SK-N-SH (cell line): ENCODE results near the gene PDE6G. TPM values are rescaled to one million over a fixed set of nuclear protein-coding genes. Genes with fewer than 3 reads are reported as not detected.

Source experiments
- CTCF ChIA-PET: fragments of 300-600, 350-600 bp; formaldehyde crosslinking; extraction: SDS; loops from one replicate; lab custom pipeline; 2021; lab: Yijun Ruan, JAX
- POLR2A ChIA-PET: fragments of 350-600 bp; sonication (Branson Sonifier 250); formaldehyde crosslinking; extraction: SDS; loops from one replicate; lab custom pipeline; 2020; ENCODE audit warnings: antibody characterized with exemption, inconsistent platforms; lab: Yijun Ruan, JAX
- DNase-seq: peaks from one replicate; pipeline ENCODE4 v3.0.0; 2012
- H2AFZ ChIP-seq: fragments of 200-600 bp; sonication (generic); 2 replicates; pipeline ENCODE4 v1.8.1; 2016; ENCODE audit warnings: antibody characterized with exemption, mild to moderate bottlenecking, low read depth
- H3F3A ChIP-seq: fragments of 200-600 bp; sonication (generic); replicated peaks from 2 replicates; pipeline ENCODE3; 2016; ENCODE audit warnings: antibody characterized with exemption, mild to moderate bottlenecking; ENCODE audit not compliant: insufficient read depth
- H3K27ac ChIP-seq, 2 experiments: fragments of 200-500 bp in 1 of 2; fragments of 200-600 bp in 1 of 2; sonication (Bioruptor generic) in 1 of 2; sonication (generic), shearing (Covaris generic) in 1 of 2; 2 replicates each; pipeline versions ENCODE4 v1.5.1 to v1.6.1; 2014 to 2016; ENCODE audit warnings: low read depth in 2 of 2, inconsistent platforms in 1 of 2, low read length in 1 of 2, mild to moderate bottlenecking in 1 of 2, mixed read lengths in 1 of 2
- H3K27me3 ChIP-seq: fragments of 200-600 bp; sonication (generic), shearing (Covaris generic); 2 replicates; pipeline ENCODE4 v1.6.1; 2016; ENCODE audit warnings: mixed run types; ENCODE audit not compliant: insufficient read depth
- H3K36me3 ChIP-seq, 2 experiments: fragments of 200-500 bp in 1 of 2; fragments of 200-600 bp in 1 of 2; sonication (Bioruptor generic) in 1 of 2; sonication (generic) in 1 of 2; replicated peaks in 1 of 2; 2 replicates each; pipeline versions ENCODE3 to v1.5.1; 2014 to 2016; ENCODE audit warnings: low read length in 1 of 2, mild to moderate bottlenecking in 1 of 2; ENCODE audit not compliant: insufficient read depth in 2 of 2, control insufficient read depth in 1 of 2
- H3K4me1 ChIP-seq, 2 experiments: fragments of 200-500 bp in 1 of 2; fragments of 200-600 bp in 1 of 2; sonication (Bioruptor generic) in 1 of 2; sonication (generic), shearing (Covaris generic) in 1 of 2; 2 replicates each; pipeline versions ENCODE4 v1.5.1 to v1.6.1; 2014 to 2016; ENCODE audit warnings: low read depth in 1 of 2, low read length in 1 of 2, mixed run types in 1 of 2; ENCODE audit not compliant: insufficient read depth in 2 of 2, control insufficient read depth in 1 of 2
- H3K4me2 ChIP-seq: fragments of 200-600 bp; sonication (generic), shearing (Covaris generic); 2 replicates; pipeline ENCODE4 v1.6.1; 2017; ENCODE audit warnings: mixed run types
- H3K4me3 ChIP-seq, 2 experiments: fragments of 200-500 bp in 1 of 2; fragments of 200-600 bp in 1 of 2; sonication (Bioruptor generic) in 1 of 2; sonication (generic), shearing (Covaris generic) in 1 of 2; 2 replicates each; pipeline versions ENCODE4 v1.5.1 to v1.8.1; 2014 to 2016; ENCODE audit warnings: low read depth in 2 of 2, inconsistent platforms in 1 of 2, low read length in 1 of 2, mild to moderate bottlenecking in 1 of 2, mixed read lengths in 1 of 2, moderate library complexity in 1 of 2
- H3K79me2 ChIP-seq: fragments of 200-600 bp; sonication (generic); 2 replicates; pipeline ENCODE4 v1.8.1; 2017; ENCODE audit warnings: mild to moderate bottlenecking; ENCODE audit not compliant: insufficient read depth
- H3K9ac ChIP-seq: fragments of 200-600 bp; sonication (generic); 2 replicates; pipeline ENCODE4 v1.6.1; 2017; ENCODE audit warnings: mixed run types
- H3K9me2 ChIP-seq: fragments of 200-600 bp; sonication (generic); 2 replicates; pipeline ENCODE4 v1.6.1; 2017; ENCODE audit warnings: mixed run types
- H3K9me3 ChIP-seq: fragments of 200-600 bp; sonication (generic); 2 replicates; pipeline ENCODE4 v1.6.1; 2017; ENCODE audit warnings: mixed run types, mild to moderate bottlenecking, moderate library complexity
- H4K20me1 ChIP-seq: fragments of 200-600 bp; sonication (generic); 2 replicates; pipeline ENCODE4 v1.6.1; 2017; ENCODE audit warnings: mild to moderate bottlenecking, mixed run types; ENCODE audit not compliant: insufficient read depth
- EP300 ChIP-seq, 2 experiments: IDR thresholded peaks; 2 replicates each; pipeline versions ENCODE4 v1.4.0 to v1.6.1; 2012; ENCODE audit warnings: borderline replicate concordance in 1 of 2, low read depth in 1 of 2, low read length in 1 of 2
- EZH2phosphoT487 ChIP-seq: fragments of 200-600 bp; sonication (generic); IDR thresholded peaks from 2 replicates; pipeline ENCODE4 v1.6.1; 2017; ENCODE audit warnings: low read depth, mixed run types, mild to moderate bottlenecking, antibody characterized with exemption, moderate library complexity, borderline replicate concordance
- FOXJ3 ChIP-seq: sonication (generic); formaldehyde crosslinking; IDR thresholded peaks from 2 replicates; pipeline ENCODE4 v1.5.1; 2020; ENCODE audit warnings: mild to moderate bottlenecking, missing genetic modification reagents
- FOXM1 ChIP-seq: IDR thresholded peaks from 2 replicates; pipeline ENCODE4 v1.4.0; 2012; ENCODE audit warnings: low read depth, mild to moderate bottlenecking
- GATA2 ChIP-seq: sonication (generic); formaldehyde crosslinking; IDR thresholded peaks from 2 replicates; pipeline ENCODE4 v1.5.0; 2020; ENCODE audit warnings: mild to moderate bottlenecking, missing genetic modification reagents
- NFIC ChIP-seq: IDR thresholded peaks from 2 replicates; pipeline ENCODE4 v1.4.0; 2012; ENCODE audit warnings: borderline replicate concordance
- RCOR1 ChIP-seq: fragments of 150-350 bp; IDR thresholded peaks from 2 replicates; pipeline ENCODE4 v1.6.1; 2017; ENCODE audit warnings: antibody characterized with exemption, low read length
- RFX5 ChIP-seq: IDR thresholded peaks from 2 replicates; pipeline ENCODE4 v1.6.1; 2012; ENCODE audit warnings: mild to moderate bottlenecking, improper control_type of control experiment, low read length
- SIN3A ChIP-seq: IDR thresholded peaks from 2 replicates; pipeline ENCODE4 v1.6.1; 2012; ENCODE audit warnings: low read depth, mild to moderate bottlenecking, low read length, moderate library complexity, borderline replicate concordance
- SMC3 ChIP-seq: IDR thresholded peaks from 2 replicates; pipeline ENCODE4 v1.6.1; 2012; ENCODE audit warnings: low read depth, low read length, improper control_type of control experiment
- TCF12 ChIP-seq: IDR thresholded peaks from 2 replicates; pipeline ENCODE4 v1.4.0; 2012
- TEAD4 ChIP-seq: IDR thresholded peaks from 2 replicates; pipeline ENCODE4 v1.4.0; 2012; ENCODE audit warnings: mild to moderate bottlenecking, borderline replicate concordance; ENCODE audit not compliant: insufficient read depth
- YY1 ChIP-seq: IDR thresholded peaks from 2 replicates; pipeline ENCODE4 v1.4.0; 2012; ENCODE audit warnings: low read depth, mild to moderate bottlenecking
- WGBS: methylation state at CpG from one replicate; pipeline ENCODE4 v1.1.6; 2017; ENCODE audit warnings: low lambda C conversion rate; 5-methylcytosine and 5-hydroxymethylcytosine counted together
- polyA plus RNA-seq, 3 experiments: library from polyadenylated mRNA; depleted of rRNA; stranded (reverse); fragments of >200 nt; gene quantifications; 2 replicates each; pipeline ENCODE4 v1.2.3, GENCODE V29; 2012
- TF ChIP-seq, protein P1 (sequence below): IDR thresholded peaks from 2 replicates; pipeline ENCODE4 v1.6.1; 2012; ENCODE audit warnings: mild to moderate bottlenecking, low read depth, low read length, moderate library complexity
- TF ChIP-seq, protein P2 (sequence below): fragments of 200-600 bp; sonication (generic); IDR thresholded peaks from 2 replicates; pipeline ENCODE4 v1.6.1; 2017; ENCODE audit warnings: antibody characterized with exemption, mild to moderate bottlenecking, moderate library complexity

PDE6G gene
- polyA plus RNA-seq, 1 of the 3 experiments (the other 2 are of a cell fraction), result 5.0 TPM

DNA sequence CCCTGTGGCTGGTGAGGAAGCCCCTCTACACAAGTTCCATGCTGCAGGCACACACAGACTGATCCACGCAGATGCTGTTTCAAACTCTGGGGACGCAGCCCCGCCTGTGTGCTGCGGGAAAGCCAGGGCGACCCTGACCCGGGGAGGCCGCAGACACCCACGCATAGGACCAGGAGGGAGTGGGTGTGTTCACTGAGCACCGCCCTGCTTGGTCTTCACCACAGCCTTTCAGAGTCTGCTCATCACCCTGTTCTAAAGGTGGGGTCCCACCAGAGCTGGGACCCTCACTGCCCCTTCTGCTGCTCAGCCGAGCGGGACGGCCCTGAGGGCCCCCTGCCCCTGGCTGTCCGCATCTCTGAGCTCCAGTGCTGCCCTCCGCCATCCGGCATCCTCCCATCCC is 11.8 kb downstream of the PDE6G start:
- Histone ChIP-seq H3K36me3 (no peaks in the 10 kb centered on the region), H3K9me3 (peaks cover 3% of the 10 kb centered on the region; the same call in 1 of the 2 replicates), H3K27ac (no peak overlapping the region), H3K79me2 (no peaks in the 10 kb centered on the region), H3K4me2 (no peak overlapping the region), H3K9ac (no peak overlapping the region), H3K9me2 (no peaks in the 10 kb centered on the region), H3K4me3 (no peak overlapping the region), H3F3A (peaks cover 3% of the 10 kb centered on the region), H2AFZ (no peak overlapping the region), H3K27me3 (no peaks in the 10 kb centered on the region; the same call in 1 of the 2 replicates), H4K20me1 (no peaks in the 10 kb centered on the region), H3K4me1 (peaks cover 0 to 5% of the 10 kb centered on the region in 2 experiments; a peak in 3 of 4 replicates)
- POLR2A ChIA-PET, result no interaction called here
- DNase-seq, result no peak
- CTCF ChIA-PET, result no interaction called here
- no peak for TF ChIP-seq GATA2
- no peak for TF ChIP-seq RCOR1
- TF ChIP-seq NFIC, result no peak
- no peak for TF ChIP-seq RFX5
- TF ChIP-seq TEAD4, result no peak
- TF ChIP-seq SMC3, result no peak
- no peak for TF ChIP-seq EP300 (IDR thresholded peaks at IDR 0.05; ENCODE audit: borderline replicate concordance in 1 of 2, low read depth in 1 of 2, low read length in 1 of 2)
- TF ChIP-seq SIN3A, result no peak
- TF ChIP-seq, protein P1, sequence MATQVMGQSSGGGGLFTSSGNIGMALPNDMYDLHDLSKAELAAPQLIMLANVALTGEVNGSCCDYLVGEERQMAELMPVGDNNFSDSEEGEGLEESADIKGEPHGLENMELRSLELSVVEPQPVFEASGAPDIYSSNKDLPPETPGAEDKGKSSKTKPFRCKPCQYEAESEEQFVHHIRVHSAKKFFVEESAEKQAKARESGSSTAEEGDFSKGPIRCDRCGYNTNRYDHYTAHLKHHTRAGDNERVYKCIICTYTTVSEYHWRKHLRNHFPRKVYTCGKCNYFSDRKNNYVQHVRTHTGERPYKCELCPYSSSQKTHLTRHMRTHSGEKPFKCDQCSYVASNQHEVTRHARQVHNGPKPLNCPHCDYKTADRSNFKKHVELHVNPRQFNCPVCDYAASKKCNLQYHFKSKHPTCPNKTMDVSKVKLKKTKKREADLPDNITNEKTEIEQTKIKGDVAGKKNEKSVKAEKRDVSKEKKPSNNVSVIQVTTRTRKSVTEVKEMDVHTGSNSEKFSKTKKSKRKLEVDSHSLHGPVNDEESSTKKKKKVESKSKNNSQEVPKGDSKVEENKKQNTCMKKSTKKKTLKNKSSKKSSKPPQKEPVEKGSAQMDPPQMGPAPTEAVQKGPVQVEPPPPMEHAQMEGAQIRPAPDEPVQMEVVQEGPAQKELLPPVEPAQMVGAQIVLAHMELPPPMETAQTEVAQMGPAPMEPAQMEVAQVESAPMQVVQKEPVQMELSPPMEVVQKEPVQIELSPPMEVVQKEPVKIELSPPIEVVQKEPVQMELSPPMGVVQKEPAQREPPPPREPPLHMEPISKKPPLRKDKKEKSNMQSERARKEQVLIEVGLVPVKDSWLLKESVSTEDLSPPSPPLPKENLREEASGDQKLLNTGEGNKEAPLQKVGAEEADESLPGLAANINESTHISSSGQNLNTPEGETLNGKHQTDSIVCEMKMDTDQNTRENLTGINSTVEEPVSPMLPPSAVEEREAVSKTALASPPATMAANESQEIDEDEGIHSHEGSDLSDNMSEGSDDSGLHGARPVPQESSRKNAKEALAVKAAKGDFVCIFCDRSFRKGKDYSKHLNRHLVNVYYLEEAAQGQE, result no peak
- TF ChIP-seq, protein P2, sequence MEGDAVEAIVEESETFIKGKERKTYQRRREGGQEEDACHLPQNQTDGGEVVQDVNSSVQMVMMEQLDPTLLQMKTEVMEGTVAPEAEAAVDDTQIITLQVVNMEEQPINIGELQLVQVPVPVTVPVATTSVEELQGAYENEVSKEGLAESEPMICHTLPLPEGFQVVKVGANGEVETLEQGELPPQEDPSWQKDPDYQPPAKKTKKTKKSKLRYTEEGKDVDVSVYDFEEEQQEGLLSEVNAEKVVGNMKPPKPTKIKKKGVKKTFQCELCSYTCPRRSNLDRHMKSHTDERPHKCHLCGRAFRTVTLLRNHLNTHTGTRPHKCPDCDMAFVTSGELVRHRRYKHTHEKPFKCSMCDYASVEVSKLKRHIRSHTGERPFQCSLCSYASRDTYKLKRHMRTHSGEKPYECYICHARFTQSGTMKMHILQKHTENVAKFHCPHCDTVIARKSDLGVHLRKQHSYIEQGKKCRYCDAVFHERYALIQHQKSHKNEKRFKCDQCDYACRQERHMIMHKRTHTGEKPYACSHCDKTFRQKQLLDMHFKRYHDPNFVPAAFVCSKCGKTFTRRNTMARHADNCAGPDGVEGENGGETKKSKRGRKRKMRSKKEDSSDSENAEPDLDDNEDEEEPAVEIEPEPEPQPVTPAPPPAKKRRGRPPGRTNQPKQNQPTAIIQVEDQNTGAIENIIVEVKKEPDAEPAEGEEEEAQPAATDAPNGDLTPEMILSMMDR, result no peak
- no peak for TF ChIP-seq FOXJ3 (CRISPR knock-in tag)
- TF ChIP-seq EZH2phosphoT487, result no peak
- TF ChIP-seq YY1, result no peak
- no peak for TF ChIP-seq TCF12
- TF ChIP-seq FOXM1, result no peak
- WGBS, result 88% methylated on average over 13 of the region's 15 CpGs
